ENCODE data around the gene PML.
"Not testable (repeated sequence)": the region's sequence is repeated elsewhere in the genome, so short reads cannot be mapped to it uniquely, and the experiment has no call there.

Gene PML

GRCh38 chr15:74063425-74064146 is 69.1 kb downstream of the PML start:
- not testable (repeated sequence) for DNase-seq

DNA sequence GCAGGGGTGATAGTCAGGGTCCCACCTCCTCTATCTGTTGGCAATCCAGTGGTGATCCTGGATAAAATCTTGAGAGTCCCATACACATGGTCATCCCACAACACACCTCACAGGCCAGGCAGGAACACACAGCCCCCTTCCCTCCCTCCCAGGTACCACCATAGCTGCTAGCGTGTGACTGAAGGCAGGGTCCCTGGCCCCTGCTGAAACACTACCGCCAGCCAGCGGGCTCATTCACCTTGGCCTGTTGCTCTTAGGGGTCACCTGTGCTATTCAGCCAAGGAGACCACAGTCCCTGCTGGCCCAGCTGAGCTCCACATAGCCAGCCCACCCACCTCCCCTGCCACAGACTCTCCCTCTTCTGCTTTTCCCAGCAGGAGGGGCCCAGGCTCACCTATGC is 69.7 kb downstream of the PML start:
- DNase-seq, result not testable (repeated sequence)

DNA sequence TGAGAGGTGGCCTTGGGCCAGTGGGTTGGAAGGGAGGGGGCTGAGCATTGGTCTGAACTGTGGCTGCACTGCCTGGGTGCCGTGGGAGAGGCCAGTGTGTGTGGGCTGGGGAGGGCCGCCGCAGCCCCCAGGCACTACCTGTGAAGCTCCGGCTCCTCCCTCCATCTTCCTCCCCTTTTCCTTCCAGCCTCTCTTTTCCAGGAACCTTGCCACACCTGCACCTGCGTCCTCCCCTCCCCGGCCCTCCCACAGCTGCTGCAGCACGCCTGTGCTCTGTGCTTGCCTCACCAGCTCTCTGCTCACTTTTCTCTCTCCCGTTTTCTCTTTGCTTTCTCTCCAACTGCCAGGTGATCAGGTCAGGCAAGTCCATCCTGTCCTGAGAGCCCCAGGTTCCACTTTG is 70.3 kb downstream of the PML start:
- not testable (repeated sequence) for DNase-seq

DNA sequence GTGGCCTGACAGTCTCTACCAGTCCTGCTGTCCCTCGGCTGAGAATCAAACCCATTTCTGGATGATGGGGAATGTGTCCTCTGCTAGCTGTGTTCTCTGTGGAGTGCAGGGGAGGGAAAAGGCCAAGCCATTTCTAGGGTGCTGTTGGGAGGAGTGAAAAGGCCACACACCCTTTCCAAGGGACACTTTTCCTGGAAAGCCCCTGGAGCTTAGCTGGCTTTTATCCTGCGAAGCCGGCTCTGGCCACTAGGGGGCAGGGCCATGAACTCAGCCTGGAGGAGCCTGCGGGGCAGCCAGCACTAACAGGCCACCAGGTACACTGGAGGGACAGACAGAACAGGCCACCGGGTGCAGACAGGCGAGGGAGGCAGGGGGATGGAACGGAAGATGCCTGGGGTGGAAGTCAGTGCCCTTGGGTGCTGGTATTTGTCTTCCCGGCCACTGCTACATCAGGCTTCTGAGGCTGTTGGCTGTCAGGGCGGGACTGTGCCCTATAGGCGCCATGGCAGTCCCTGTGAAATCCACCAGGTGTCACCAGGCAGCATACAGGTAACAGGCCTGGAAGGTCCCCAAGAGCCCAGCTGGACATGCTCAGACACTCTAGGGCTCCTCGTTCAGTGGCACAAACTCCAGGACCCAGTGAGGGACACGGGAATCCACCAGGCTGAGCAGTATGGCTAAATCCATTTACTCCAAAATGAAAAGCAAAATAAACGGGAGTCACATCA is 71.3 kb downstream of the PML start:
- not testable (repeated sequence) for DNase-seq

- not testable (repeated sequence) for DNase-seq
Measured at GRCh38 chr15:74071645-74072044, 77.1 kb downstream of the PML start.

GRCh38 chr15:74072132-74072531 is 77.6 kb downstream of the PML start:
- DNase-seq, result not testable (repeated sequence)

DNA sequence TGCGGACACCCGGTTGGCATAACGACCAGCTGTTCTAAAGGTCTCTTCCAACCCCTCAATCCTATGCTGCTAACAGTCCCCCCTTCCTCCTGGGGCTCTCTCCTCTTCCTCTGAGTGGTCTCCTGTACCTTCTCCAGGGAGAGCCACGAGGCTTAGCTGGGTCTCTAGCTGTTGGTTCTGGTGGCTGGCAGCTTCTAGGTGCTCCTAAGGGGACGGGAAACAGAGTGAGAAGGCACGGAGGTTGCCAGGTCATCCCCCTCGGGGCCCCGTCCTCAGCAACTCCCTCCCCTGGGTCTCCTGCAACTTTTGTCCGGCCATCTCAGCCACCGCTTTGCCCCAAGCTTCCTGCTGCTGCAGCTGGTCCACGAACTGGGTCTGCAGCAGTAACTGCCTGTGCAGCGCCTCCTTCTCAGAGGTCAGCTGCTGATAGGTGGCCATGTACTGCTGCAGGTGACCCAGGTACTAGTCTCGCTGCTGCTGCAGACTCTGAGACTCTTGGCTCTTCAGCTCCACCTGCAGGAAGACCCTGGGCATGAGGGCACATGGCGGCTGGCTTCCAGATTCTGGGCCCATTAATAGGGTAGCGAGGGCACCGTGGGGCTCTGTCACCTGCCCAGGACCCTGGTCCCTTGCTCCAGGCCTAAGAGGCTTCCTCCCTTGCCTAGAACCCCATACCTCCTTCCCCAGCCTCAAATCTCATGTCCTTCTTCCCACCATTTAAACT is 78.3 kb downstream of the PML start:
- DNase-seq, result not testable (repeated sequence)

GRCh38 chr15:74075781-74076180 is 81.3 kb downstream of the PML start:
- not testable (repeated sequence) for DNase-seq

GRCh38 chr15:74082450-74082849 is 87.9 kb downstream of the PML start, which contains the start of gene GOLGA6A:
GOLGA6A (minus strand) TSS chr15:74082550; CDS start chr15:74082509, 41 bp downstream.
- not testable (repeated sequence) for DNase-seq

DNA sequence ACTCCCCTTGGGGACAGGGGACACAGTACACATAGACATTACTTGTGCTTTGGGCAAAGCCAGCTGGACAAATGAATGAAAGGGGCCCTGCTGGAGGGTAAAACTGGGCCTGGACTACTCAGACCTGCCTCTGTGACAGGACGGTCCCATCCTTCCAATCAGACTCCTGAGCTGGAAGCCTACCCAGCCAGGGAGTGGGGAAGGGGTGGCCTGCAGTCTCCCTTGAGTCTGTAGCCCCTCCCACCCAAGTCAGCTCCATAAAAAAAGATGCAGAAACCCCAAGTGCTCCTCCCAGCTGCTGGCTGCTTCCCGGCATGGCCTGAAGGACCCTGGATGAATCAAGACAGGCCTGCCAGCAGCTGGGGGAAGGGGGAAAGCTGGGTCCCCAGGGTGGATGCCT is 100.1 kb downstream of the PML start:
- DNase-seq, result not testable (repeated sequence)

DNA sequence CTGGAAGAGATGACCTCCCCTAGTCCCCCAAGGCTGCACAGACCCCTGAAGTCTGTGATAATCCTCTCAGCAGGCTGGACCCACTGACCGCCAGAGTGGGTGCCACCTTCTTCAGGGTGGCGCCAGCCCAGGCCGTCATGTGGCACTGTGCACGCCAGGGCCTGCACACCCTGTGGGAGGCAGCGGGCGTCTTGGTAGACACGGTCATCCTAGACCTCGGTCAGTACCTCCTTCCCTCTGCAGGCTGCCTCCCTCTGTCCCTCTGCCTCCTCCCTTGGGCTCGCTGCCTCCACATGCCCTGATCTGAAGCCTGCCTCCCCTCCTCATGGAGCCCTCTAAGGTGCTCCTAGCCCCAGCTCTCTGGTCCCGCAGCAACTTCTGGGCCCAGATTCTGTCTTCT is 101.1 kb downstream of the PML start:
- not testable (repeated sequence) for DNase-seq

DNA sequence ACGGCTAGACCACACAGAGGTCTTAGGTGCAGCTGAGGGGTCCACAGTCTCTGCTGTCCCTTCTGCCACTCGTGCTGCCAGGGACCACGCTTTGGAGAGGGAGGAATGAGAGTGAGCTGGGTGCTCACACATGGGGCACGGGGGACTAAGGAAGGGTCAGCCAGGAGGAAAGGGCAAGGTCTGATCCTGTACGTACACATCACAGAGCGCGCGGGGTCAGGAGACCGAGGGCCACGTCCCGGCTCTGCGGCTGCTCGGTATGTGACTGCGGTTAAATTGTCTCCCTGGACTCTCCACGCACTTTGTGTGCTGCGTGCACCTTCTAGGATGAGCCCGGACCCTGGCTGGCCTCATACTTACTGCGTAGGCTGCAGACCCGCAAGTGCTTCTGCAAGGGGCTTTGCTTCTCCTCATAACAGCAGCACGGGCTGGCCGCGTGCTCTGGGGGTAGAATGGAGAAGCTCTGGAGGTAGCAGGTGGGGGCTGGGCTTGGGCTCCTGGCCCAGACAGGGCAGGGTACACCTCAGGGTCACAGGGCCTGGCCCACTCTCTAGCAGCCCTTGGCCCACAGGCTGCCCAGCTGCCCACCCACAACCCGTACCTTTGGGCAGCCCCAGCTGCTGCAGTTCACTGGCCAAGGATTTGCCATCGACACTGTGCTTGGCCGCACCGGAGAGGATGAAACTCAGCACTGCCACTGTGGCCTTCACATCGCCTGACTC is 102.4 kb downstream of the PML start:
- DNase-seq, result not testable (repeated sequence)
